Stimulated activated CD4-positive, alpha-beta T cell treated with anti-CD3 and anti-CD28 coated beads, Interleukin-2, amount 100 ng/mL, for 48 hours (primary cell): ENCODE data around the gene OBP2A.
"Not testable (repeated sequence)": the region's sequence is repeated elsewhere in the genome, so short reads cannot be mapped to it uniquely, and the experiment has no call there.

ENCODE experiments used
- DNase-seq, 2 donors: peaks; one replicate each; pipeline ENCODE4 v3.0.0-alpha.2; 2020

Gene OBP2A

GRCh38 chr9:135512241-135512603 lies 33.7 kb upstream of the OBP2A start:
- no peak for DNase-seq

- no peak for DNase-seq
These were observed 33.0 kb upstream of the OBP2A start for GRCh38 chr9:135512904-135513303.

GRCh38 chr9:135513351-135513846 lies 32.5 kb upstream of the OBP2A start:
- no peak for DNase-seq

- DNase-seq = not testable (repeated sequence)
These were observed 32.0 kb upstream of the OBP2A start for GRCh38 chr9:135513906-135514305.

GRCh38 chr9:135514342-135515082 lies 31.4 kb upstream of the OBP2A start:
- no peak for DNase-seq

- DNase-seq = no peak
These were observed 30.6 kb upstream of the OBP2A start for GRCh38 chr9:135515083-135515951.

- DNase-seq = no peak
These were observed 29.6 kb upstream of the OBP2A start for GRCh38 chr9:135516132-135516860.

GRCh38 chr9:135517407-135517822 lies 28.5 kb upstream of the OBP2A start:
- DNase-seq = no peak

GRCh38 chr9:135519179-135519971 lies 26.6 kb upstream of the OBP2A start:
- no peak for DNase-seq

- no peak for DNase-seq
These were observed 24.9 kb upstream of the OBP2A start, which contains the start of gene LCN1 for GRCh38 chr9:135520916-135521607. LCN1 (plus strand) TSS chr9:135521440; CDS start chr9:135521498, 58 bp downstream.

GRCh38 chr9:135521608-135522095 lies 24.3 kb upstream of the OBP2A start:
- DNase-seq = no peak

GRCh38 chr9:135522137-135522877 lies 23.6 kb upstream of the OBP2A start:
- DNase-seq = no peak

GRCh38 chr9:135522931-135523330 lies 23.0 kb upstream of the OBP2A start:
- DNase-seq = no peak

- DNase-seq = no peak
These were observed 22.3 kb upstream of the OBP2A start for GRCh38 chr9:135523521-135524129.

GRCh38 chr9:135524130-135524861 lies 21.6 kb upstream of the OBP2A start:
- no peak for DNase-seq

- no peak for DNase-seq
These were observed 20.5 kb upstream of the OBP2A start for GRCh38 chr9:135525241-135526088.

- no peak for DNase-seq
These were observed 19.7 kb upstream of the OBP2A start for GRCh38 chr9:135526089-135526729.
